Measurements from ENCODE around the gene BEGAIN. TPM values are rescaled to one million over a fixed set of nuclear protein-coding genes. Genes with fewer than 3 reads are reported as not detected.

BEGAIN gene
- total and polyA plus RNA-seq, 4 donors: 0.27 to 1.6 (median 1.3) TPM

DNA sequence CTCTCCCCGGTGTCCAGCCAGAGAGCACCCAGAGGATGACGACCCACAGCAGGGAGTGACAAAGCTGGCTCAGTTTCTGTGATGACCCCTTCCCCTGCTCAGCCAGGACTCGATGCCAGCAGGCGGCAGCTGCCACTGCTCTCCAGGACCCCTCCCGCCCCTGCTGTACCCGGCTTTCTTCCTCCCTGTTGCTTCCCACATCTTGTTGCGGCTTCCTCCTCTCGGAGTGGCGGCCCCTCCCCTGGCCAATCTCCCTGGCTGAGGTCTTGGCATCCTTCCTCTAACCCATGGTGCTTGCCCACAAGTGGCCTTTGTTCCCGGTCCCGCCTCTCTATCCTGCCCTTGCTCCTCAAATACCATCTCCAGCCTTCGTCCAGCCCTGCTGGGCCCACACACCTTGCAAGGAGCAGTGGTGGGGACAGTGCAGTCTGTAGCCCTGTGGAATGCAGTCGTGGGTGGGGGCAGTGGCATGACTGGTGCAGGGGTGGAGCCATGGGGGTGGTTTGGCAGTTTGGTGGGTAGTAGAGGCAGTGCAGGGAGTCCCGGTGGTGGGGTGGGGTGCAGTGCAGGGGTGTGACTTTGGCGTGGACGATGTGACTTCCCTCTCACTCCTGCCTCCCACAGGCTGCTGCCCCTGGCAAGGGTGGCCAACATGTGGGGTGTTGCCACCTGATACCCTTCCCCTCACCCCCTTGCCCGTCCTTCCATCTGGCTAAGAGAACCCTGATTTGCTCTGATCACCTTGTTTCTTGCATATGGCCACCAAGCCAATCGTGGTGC, 16.3 kb upstream of the BEGAIN start:
- TF ChIP-seq, protein P1, sequence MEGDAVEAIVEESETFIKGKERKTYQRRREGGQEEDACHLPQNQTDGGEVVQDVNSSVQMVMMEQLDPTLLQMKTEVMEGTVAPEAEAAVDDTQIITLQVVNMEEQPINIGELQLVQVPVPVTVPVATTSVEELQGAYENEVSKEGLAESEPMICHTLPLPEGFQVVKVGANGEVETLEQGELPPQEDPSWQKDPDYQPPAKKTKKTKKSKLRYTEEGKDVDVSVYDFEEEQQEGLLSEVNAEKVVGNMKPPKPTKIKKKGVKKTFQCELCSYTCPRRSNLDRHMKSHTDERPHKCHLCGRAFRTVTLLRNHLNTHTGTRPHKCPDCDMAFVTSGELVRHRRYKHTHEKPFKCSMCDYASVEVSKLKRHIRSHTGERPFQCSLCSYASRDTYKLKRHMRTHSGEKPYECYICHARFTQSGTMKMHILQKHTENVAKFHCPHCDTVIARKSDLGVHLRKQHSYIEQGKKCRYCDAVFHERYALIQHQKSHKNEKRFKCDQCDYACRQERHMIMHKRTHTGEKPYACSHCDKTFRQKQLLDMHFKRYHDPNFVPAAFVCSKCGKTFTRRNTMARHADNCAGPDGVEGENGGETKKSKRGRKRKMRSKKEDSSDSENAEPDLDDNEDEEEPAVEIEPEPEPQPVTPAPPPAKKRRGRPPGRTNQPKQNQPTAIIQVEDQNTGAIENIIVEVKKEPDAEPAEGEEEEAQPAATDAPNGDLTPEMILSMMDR (IDR thresholded peaks at IDR 0.05; ENCODE audit: control extremely low read depth, extremely low read depth): no peak
- ATAC-seq (ENCODE audit: insufficient read depth, low FRiP score) (no peak), DNase-seq (no peak)
- H3K4me3 ChIP-seq: no peak overlapping the region
- no peak overlapping the region for H3K27ac ChIP-seq (ENCODE audit: low read depth in 1 of 2, low read length in 1 of 2)
- 35 to 58% methylated on average over 18 of the region's 18 CpGs for WGBS, 2 donors
- H3K36me3 ChIP-seq (ENCODE audit: control insufficient read depth in 4 of 4, insufficient read depth in 4 of 4, low read length in 4 of 4): no peaks in the 10 kb centered on the region
- no peaks in the 10 kb centered on the region for H3K4me1 ChIP-seq (ENCODE audit: control insufficient read depth in 5 of 5, insufficient read depth in 5 of 5, low read length in 5 of 5)
- peaks cover 0 to 2% (median 0%) of the 10 kb centered on the region in 3 donors for H3K27me3 ChIP-seq (ENCODE audit: control insufficient read depth in 3 of 3, insufficient read depth in 3 of 3, low read length in 2 of 3)
- peaks cover 0 to 14% (median 5%) of the 10 kb centered on the region in 4 donors for H3K9me3 ChIP-seq (ENCODE audit: control insufficient read depth in 4 of 4, insufficient read depth in 3 of 4, low read length in 3 of 4)
- no peak overlapping the region for H3K9ac ChIP-seq (ENCODE audit: insufficient read depth in 1 of 2, low read length in 2 of 2)

DNA sequence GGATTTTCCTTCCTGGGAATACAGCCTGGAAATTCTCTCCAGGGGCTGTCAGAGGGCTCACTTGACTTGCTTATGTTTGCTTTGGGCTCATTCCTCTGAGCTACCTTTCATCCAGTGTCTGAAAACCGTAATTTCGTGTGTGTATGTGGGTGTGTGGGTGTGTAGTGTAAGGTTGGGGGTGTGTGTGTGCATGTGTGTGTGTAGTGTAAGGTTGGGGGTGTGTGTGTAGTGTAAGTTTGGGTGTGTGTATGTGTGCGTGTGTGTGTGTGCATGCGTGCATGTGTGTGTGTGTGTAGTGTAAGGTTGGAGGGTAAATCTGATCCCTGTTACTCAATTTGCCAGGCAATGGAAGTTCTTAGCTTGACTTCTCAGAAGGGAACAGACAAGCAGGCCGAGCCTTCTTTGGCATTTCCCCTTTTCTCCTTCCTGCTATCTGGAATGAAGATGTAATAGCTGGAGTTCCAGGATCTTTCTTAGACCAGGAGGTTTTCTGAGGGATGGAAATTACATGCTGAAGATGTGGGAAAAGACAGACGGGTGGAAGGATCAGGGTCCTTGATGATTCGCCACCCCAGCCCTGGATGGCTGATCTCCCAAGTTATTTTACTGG, 15.5 kb upstream of the BEGAIN start:
- TF ChIP-seq, protein P1 (IDR thresholded peaks at IDR 0.05; ENCODE audit: control extremely low read depth, extremely low read depth): no peak
- Histone ChIP-seq H3K9me3 (ENCODE audit: control insufficient read depth in 4 of 4, insufficient read depth in 3 of 4, low read length in 3 of 4) (peaks cover 0 to 14% (median 5%) of the 10 kb centered on the region in 4 donors), H3K36me3 (ENCODE audit: control insufficient read depth in 4 of 4, insufficient read depth in 4 of 4, low read length in 4 of 4) (no peaks in the 10 kb centered on the region), H3K9ac (ENCODE audit: insufficient read depth in 1 of 2, low read length in 2 of 2) (no peak overlapping the region), H3K4me1 (ENCODE audit: control insufficient read depth in 5 of 5, insufficient read depth in 5 of 5, low read length in 5 of 5) (no peaks in the 10 kb centered on the region), H3K4me3 (no peak overlapping the region), H3K27ac (ENCODE audit: low read depth in 1 of 2, low read length in 1 of 2) (no peak overlapping the region), H3K27me3 (ENCODE audit: control insufficient read depth in 3 of 3, insufficient read depth in 3 of 3, low read length in 2 of 3) (peaks cover 0 to 6% (median 2%) of the 10 kb centered on the region in 3 donors)
- no peak for DNase-seq
- ATAC-seq (ENCODE audit: insufficient read depth, low FRiP score): no peak
- WGBS, 2 donors: 61 to 62% methylated on average over 7 of the region's 7 CpGs

DNA sequence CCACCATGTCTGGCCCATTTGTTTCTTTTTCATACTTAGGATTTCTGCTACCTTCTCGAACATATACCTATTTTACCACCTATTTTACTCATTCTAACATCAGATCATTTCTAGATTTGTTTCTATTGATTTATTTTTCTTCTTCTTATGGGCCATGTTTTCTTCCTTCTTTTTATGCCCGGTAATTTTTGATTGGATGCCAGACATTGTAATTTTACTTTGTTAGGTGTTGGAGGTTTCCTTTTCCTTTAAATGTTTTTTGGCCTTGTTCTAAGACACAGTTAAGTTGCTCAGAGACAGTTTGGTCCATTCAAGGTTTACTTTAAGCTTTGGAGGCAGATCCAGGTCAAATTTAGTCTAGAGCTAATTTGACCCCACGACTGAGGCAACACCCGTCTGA, 14.7 kb upstream of the BEGAIN start:
- no peak for DNase-seq
- H3K27ac ChIP-seq (ENCODE audit: low read depth in 1 of 2, low read length in 1 of 2): no peak overlapping the region
- H3K4me3 ChIP-seq: no peak overlapping the region
- H3K4me1 ChIP-seq (ENCODE audit: control insufficient read depth in 5 of 5, insufficient read depth in 5 of 5, low read length in 5 of 5): no peaks in the 10 kb centered on the region
- H3K9ac ChIP-seq (ENCODE audit: insufficient read depth in 1 of 2, low read length in 2 of 2): no peak overlapping the region
- no peak for ATAC-seq (ENCODE audit: insufficient read depth, low FRiP score)
- peaks cover 0 to 10% (median 2%) of the 10 kb centered on the region in 3 donors for H3K27me3 ChIP-seq (ENCODE audit: control insufficient read depth in 3 of 3, insufficient read depth in 3 of 3, low read length in 2 of 3)
- H3K9me3 ChIP-seq (ENCODE audit: control insufficient read depth in 4 of 4, insufficient read depth in 3 of 4, low read length in 3 of 4): peaks cover 0 to 10% (median 5%) of the 10 kb centered on the region in 4 donors
- H3K36me3 ChIP-seq (ENCODE audit: control insufficient read depth in 4 of 4, insufficient read depth in 4 of 4, low read length in 4 of 4): no peaks in the 10 kb centered on the region
- 81 to 91% methylated on average over 4 of the region's 4 CpGs for WGBS, 2 donors
- TF ChIP-seq, protein P1 (IDR thresholded peaks at IDR 0.05; ENCODE audit: control extremely low read depth, extremely low read depth): no peak

Data from lung (tissue), 12 donors.